ENCODE results near the gene SCFD2.

The SCFD2 gene

GRCh38 chr4:53152467-53152866 is 213.4 kb downstream of the SCFD2 start:
- Histone ChIP-seq H2AFZ (ENCODE audit: low read depth, low read length) (no peak overlapping the region), H4K20me1 (ENCODE audit: insufficient read depth, low read length) (no peaks in the 10 kb centered on the region), H3K79me2 (ENCODE audit: insufficient read depth, low read length) (no peaks in the 10 kb centered on the region), H3K4me2 (ENCODE audit: insufficient read depth, low read length) (no peak overlapping the region), H3K9me3 (ENCODE audit: insufficient read depth, low read length, severe bottlenecking) (peaks cover 6% of the 10 kb centered on the region), H3K9ac (ENCODE audit: low read depth, low read length) (no peak overlapping the region), H3K27ac (ENCODE audit: low read length) (no peak overlapping the region), H3K27me3 (ENCODE audit: insufficient read depth, low read length, poor library complexity) (no peaks in the 10 kb centered on the region), H3K36me3 (ENCODE audit: insufficient read depth, low read length) (0 out of 2 replicates have a peak, but pooled peaks cover 3% of the 10 kb centered on the region), H3K4me3 (ENCODE audit: low read depth in 1 of 2, low read length in 2 of 2) (no peak overlapping the region), H3K4me1 (ENCODE audit: insufficient read depth, low read length) (peaks cover 6% of the 10 kb centered on the region)
- no peak for TF ChIP-seq CTCF (IDR thresholded peaks at IDR 0.05; ENCODE audit: borderline replicate concordance, extremely low read depth, low read length, poor library complexity, severe bottlenecking)
- TF ChIP-seq EZH2 (IDR thresholded peaks at IDR 0.05; ENCODE audit: borderline replicate concordance, low read depth, low read length, severe bottlenecking), result no peak
- DNase-seq, result no peak
- ATAC-seq (ENCODE audit: insufficient read depth, low read depth), result no peak

DNA sequence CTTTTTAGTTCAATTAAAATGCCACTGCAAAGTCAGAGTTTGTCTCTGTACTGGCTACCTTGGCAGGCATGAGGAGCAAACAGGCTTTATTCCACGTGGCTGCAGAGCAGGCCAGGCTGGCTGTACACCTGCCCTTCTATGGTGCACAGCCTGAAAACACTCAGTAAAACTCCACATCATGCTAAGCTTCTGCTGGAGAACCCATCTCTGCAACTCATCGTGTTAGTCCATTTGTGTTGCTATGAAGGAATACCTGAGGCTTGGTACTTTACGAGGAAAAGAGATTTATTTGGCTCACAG is 214.4 kb downstream of the SCFD2 start:
- H3K79me2 ChIP-seq (ENCODE audit: insufficient read depth, low read length), result no peaks in the 10 kb centered on the region
- H2AFZ ChIP-seq (ENCODE audit: low read depth, low read length), result no peak overlapping the region
- no peak overlapping the region for H3K9ac ChIP-seq (ENCODE audit: low read depth, low read length)
- H4K20me1 ChIP-seq (ENCODE audit: insufficient read depth, low read length), result no peaks in the 10 kb centered on the region
- no peak for DNase-seq
- 0 out of 2 replicates have a peak, but pooled peaks cover 3% of the 10 kb centered on the region for H3K36me3 ChIP-seq (ENCODE audit: insufficient read depth, low read length)
- H3K4me1 ChIP-seq (ENCODE audit: insufficient read depth, low read length), result peaks cover 6% of the 10 kb centered on the region
- H3K9me3 ChIP-seq (ENCODE audit: insufficient read depth, low read length, severe bottlenecking), result peaks cover 6% of the 10 kb centered on the region
- H3K27me3 ChIP-seq (ENCODE audit: insufficient read depth, low read length, poor library complexity), result no peaks in the 10 kb centered on the region
- no peak overlapping the region for H3K4me2 ChIP-seq (ENCODE audit: insufficient read depth, low read length)
- no peak for ATAC-seq (ENCODE audit: insufficient read depth, low read depth)
- no peak overlapping the region for H3K4me3 ChIP-seq (ENCODE audit: low read depth in 1 of 2, low read length in 2 of 2)
- TF ChIP-seq EZH2 (IDR thresholded peaks at IDR 0.05; ENCODE audit: borderline replicate concordance, low read depth, low read length, severe bottlenecking) (no peak), CTCF (IDR thresholded peaks at IDR 0.05; ENCODE audit: borderline replicate concordance, extremely low read depth, low read length, poor library complexity, severe bottlenecking) (no peak)
- no peak overlapping the region for H3K27ac ChIP-seq (ENCODE audit: low read length)

DNA sequence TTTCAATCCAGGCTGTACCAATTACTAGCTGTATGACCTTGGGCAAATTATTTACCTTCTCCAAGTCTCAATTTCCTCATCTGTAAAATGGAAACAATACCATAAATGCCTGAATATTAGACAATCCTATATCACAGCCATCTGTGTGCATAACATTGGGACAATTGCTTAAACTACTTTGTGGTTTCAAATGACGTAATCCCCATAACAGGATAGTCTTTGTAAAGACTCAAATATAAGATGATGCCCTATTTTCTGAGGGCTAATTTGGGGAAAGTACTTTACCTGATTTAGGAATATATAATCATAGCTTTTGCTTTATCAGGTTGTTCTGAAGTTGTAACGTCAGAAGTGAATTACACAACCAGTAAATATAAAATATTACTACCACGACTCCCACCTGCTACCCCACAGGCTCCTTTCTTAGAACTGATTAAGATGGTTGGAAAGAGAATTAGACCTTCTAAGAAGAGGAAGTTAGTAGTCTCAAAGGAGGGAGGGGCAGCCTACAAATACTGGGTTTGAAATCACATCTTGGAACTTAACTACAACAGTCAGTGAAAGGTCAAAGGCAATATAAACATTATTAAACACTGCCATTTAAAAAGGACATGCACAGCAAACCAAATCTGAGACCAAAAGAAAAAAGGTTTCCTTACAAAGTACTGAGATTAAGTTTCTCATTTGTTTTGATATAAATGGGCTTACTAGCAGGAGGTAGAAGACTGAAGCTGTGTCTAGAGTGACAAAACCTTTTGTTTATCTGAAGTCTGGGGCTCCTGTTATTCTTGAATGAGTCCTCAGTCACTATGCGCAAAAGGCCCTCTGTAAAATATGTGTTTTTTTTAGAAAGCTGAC is 215.0 kb downstream of the SCFD2 start:
- TF ChIP-seq CTCF (IDR thresholded peaks at IDR 0.05; ENCODE audit: borderline replicate concordance, extremely low read depth, low read length, poor library complexity, severe bottlenecking) (no peak), EZH2 (IDR thresholded peaks at IDR 0.05; ENCODE audit: borderline replicate concordance, low read depth, low read length, severe bottlenecking) (no peak)
- Histone ChIP-seq H3K9ac (ENCODE audit: low read depth, low read length) (no peak overlapping the region), H3K9me3 (ENCODE audit: insufficient read depth, low read length, severe bottlenecking) (peaks cover 6% of the 10 kb centered on the region), H2AFZ (ENCODE audit: low read depth, low read length) (no peak overlapping the region), H4K20me1 (ENCODE audit: insufficient read depth, low read length) (no peaks in the 10 kb centered on the region), H3K79me2 (ENCODE audit: insufficient read depth, low read length) (no peaks in the 10 kb centered on the region), H3K4me3 (ENCODE audit: low read depth in 1 of 2, low read length in 2 of 2) (no peak overlapping the region), H3K4me1 (ENCODE audit: insufficient read depth, low read length) (peaks cover 6% of the 10 kb centered on the region), H3K4me2 (ENCODE audit: insufficient read depth, low read length) (no peak overlapping the region), H3K27me3 (ENCODE audit: insufficient read depth, low read length, poor library complexity) (no peaks in the 10 kb centered on the region), H3K36me3 (ENCODE audit: insufficient read depth, low read length) (0 out of 2 replicates have a peak, but pooled peaks cover 3% of the 10 kb centered on the region), H3K27ac (ENCODE audit: low read length) (no peak overlapping the region)
- ATAC-seq (ENCODE audit: insufficient read depth, low read depth) (peak; percentile 57; the same call in 2 of the 3 replicates), DNase-seq (no peak)

Data from DND-41 (cell line).